Measurements from ENCODE around the gene MET.

Gene MET

GRCh38 chr7:116665332-116665996, 6.5 kb upstream of the MET start:
- no peak for DNase-seq (ENCODE audit: low spot score)

DNA sequence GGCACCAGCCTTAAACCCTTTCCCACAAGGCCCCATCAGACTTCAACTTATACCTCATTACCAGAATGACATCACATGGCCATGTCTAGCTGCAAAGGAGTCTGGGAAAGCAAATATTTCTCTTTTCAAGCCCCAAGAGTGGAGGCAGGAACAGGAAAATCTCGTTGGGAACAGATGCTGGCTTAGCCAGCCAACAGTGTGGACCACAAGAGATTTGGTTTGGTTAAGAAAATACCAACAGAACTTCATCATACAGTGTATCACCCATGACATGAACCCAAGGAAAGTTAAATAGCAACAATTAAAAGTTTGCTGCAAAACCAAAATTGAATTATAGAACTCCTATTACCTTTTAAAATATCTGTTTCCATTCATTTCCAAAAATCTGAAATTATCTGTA, 2.2 kb upstream of the MET start:
- no peak for DNase-seq (ENCODE audit: low spot score)

GRCh38 chr7:116670409-116671015, 1.5 kb upstream of the MET start:
- no peak for DNase-seq (ENCODE audit: low spot score)

- no peak for DNase-seq (ENCODE audit: low spot score)
These were observed 885 bp upstream of the MET start for GRCh38 chr7:116671111-116671510.

GRCh38 chr7:116672596-116673456, 830 bp downstream of the MET start:
- DNase-seq (ENCODE audit: low spot score): peak; percentile 17

DNA sequence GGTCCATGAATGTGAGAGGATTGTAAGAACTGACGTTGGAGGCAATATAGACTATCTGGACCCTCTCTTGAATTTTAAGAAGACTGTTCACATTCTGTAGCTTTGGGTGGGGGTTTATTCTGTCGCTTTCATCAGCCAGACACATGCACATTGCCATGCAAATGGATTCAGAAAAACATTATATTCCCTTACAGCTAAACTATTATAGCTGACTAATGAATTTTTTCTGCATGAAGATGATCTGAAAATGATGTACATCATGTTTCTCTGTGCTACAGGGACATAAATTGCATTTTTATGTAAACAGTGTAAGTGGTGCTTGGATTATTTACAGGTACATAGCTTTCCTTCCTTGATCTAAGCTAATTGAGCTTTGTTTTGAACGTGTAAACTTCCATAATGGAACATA, 1.5 kb downstream of the MET start:
- no peak for DNase-seq (ENCODE audit: low spot score)

DNA sequence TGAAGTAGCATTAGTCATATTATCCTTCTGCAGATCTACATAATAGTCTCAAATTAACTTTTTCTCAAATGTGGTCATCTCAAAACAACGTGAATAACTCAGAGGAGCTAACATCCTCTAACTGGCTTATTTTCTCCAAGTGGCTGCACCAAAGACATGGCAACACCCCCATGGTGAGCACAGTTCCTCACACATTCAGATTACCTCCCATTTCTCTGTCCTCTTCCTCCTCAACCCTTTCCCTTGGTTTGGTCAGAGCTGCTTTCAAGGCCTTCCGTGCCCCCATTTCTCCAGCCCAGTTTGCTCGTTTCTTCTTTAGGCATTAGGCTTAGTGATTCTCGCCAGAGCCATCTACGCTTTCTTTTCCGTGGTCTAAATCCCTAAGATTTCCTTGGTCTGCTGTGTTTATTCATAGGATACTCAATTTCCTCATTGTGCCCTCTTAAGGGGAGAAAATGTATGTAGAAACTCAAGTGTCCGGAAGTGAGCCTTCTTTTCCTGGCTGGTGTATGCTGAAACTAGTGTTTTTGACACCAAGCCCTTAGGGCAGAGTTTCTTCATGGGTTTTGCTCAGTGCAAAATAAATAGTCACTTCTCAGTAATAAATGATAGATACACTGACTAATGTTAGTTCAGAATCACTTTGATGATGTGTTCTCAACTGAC, 2.6 kb downstream of the MET start:
- DNase-seq (ENCODE audit: low spot score): no peak

GRCh38 chr7:116675812-116676355, 3.9 kb downstream of the MET start:
- no peak for DNase-seq (ENCODE audit: low spot score)

DNA sequence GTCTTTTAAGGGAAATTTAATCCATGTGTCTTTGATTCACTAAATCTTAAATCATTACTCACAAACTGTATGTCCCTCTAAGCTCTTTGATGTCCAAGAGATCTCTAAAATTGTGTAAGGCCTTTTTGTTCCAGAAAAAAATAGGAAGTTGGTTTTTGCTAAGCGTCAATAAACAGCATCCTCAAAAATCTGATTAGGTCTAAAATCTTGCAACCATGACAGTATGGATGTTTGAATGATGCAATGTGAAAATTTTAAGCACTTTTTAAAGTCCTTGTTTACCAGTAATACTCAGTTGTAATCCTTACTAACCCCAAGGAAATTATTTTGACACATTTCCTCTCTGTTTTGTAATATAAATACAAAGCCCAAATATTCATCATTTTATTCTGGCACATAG, 6.8 kb downstream of the MET start:
- DNase-seq (ENCODE audit: low spot score): no peak

GRCh38 chr7:116679500-116679899, 7.5 kb downstream of the MET start:
- DNase-seq (ENCODE audit: low spot score): no peak

- no peak for DNase-seq (ENCODE audit: low spot score)
These were observed 11.8 kb downstream of the MET start for GRCh38 chr7:116683786-116684185.

GRCh38 chr7:116686033-116686432, 14.0 kb downstream of the MET start:
- no peak for DNase-seq (ENCODE audit: low spot score)

GRCh38 chr7:116686812-116687419, 14.9 kb downstream of the MET start:
- no peak for DNase-seq (ENCODE audit: low spot score)

- peak; percentile 41 for DNase-seq (ENCODE audit: low spot score)
These were observed 15.8 kb downstream of the MET start for GRCh38 chr7:116687801-116688201.

DNA sequence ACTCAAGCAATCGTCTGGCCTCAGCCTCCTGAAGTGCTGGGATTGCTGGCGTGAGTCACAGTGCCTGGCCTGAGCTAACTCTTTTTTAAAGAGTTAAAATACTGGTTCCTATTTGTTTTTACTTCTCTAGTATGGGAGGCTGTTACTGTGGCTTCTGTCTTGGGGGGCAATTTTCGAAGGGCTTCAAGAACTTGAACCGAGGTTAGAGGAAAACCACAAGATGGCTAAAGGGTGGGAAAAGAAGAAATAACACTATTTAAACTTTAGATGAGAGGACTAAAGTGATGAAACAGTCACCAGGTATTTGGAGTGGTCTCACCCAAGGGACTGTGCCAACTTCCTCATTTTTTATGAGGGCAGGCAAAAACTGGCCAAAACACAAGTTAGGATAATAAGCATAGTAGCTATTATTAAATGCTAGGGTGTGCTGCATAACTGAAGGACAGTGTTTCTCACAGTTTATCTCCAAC, 17.8 kb downstream of the MET start:
- no peak for DNase-seq (ENCODE audit: low spot score)

DNA sequence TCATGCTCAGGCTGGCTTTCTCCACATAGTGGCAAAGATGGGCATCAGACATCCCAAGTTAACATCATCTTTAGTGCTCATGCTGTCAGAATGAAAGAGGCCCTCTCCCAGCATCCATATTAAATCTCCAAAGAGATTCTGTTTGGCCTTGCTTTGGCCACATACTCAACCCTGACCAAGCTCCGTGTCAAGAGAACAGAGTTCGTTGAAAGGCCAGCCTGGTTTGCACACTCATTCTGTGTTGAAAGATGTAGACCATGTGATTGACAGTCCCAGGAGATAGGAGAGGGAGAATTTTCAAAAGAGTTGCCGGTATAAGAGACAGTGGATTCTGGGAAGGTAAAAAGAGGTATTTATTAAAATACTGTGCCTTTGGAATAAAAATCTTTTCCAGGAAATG, 19.7 kb downstream of the MET start:
- no peak for DNase-seq (ENCODE audit: low spot score)

DNA sequence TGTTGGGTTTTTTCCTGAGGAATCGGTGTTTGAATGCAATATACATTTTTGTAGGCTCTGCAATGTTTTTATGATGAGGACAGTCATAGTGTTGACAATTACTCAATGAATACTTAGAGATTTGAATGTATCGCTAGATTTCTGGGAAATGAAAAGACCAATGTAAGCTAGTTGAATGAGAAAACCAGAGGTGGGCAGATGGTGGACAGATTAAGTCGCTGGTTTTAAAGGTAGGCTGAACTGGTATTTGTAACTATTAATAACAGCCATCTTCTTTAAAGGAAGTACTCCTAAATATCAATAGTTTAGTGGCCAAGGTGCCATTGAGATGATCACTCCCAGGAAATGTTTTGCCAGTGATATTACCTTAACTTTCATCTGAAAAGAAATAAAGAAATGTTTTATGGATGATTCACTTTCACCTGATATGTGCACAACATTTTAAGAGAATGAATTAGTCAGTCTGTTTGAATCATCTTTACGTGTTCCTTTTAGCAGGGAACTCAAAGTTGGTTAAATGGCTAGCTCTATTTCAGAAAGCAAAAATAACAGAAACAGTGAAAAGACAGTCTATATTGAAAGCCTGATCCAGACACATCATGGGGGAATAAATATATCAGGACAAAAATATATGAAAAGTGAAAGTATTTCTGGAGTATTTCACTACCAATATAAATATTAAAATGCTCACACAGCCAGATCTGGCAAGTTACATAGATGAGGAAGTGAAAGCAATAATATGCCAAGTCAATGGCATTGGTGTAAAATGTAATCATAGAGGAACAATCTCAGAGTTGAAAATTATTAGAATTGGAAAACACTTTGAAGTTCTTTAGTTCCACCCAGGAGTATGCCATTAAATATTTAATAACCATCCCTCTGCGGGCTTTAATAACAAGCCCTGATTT, 20.7 kb downstream of the MET start:
- no peak for DNase-seq (ENCODE audit: low spot score)

DNA sequence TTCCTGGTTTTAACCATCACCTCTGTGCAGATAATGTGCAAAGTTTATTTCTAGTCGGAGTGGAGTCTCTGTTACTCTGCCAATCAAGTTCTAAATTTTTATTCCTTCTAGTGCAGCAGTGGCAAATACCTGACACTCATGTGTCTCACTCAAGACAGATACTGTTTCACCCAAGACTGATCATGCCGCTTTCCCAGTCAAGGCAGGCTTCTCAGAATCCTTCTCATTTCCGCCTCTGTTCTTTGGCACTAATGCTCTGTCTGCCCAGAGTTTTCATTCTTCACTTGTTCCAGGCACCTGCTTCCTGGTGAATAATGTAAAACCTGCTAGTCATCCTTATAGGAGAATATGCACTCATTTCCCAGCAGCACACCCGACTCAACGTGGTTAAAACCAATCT, 24.7 kb downstream of the MET start:
- no peak for DNase-seq (ENCODE audit: low spot score)

GRCh38 chr7:116697152-116697551, 25.2 kb downstream of the MET start:
- DNase-seq (ENCODE audit: low spot score): no peak

DNA sequence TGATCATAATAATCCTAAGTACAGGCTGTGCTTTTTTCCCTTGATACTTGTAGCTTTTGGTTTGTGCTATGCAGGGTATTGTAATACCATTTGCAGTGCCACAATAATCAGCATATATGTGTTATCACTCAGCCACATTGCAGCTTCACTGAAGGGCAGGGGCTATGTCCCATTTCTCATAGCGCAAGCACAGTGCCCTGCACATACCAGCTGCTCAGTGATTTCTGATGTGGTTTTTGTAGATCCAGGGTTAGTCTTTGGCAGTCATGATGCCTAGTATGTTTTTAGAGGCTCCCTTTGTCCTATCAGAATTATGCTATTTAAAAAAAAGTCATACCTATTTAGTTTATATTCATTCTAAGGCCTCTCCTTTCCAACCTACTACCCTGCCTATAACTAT, 25.8 kb downstream of the MET start:
- DNase-seq (ENCODE audit: low spot score): no peak

- DNase-seq (ENCODE audit: low spot score): no peak
These were observed 26.4 kb downstream of the MET start for GRCh38 chr7:116698396-116698795.
